Activated CD8-positive, alpha-beta memory T cell treated with anti-CD3 and anti-CD28 coated beads for 1 hour (primary cell): ENCODE results near the gene ITPR2.
"Not testable (repeated sequence)": the region's sequence is repeated elsewhere in the genome, so short reads cannot be mapped to it uniquely, and the experiment has no call there.

Source experiments
- DNase-seq, 2 donors: peaks; one replicate each; pipeline ENCODE4 v3.0.0-alpha.2; 2020; ENCODE audit warnings: low read depth in 1 of 2; ENCODE audit errors: extremely low read depth in 1 of 2

The ITPR2 gene

DNA sequence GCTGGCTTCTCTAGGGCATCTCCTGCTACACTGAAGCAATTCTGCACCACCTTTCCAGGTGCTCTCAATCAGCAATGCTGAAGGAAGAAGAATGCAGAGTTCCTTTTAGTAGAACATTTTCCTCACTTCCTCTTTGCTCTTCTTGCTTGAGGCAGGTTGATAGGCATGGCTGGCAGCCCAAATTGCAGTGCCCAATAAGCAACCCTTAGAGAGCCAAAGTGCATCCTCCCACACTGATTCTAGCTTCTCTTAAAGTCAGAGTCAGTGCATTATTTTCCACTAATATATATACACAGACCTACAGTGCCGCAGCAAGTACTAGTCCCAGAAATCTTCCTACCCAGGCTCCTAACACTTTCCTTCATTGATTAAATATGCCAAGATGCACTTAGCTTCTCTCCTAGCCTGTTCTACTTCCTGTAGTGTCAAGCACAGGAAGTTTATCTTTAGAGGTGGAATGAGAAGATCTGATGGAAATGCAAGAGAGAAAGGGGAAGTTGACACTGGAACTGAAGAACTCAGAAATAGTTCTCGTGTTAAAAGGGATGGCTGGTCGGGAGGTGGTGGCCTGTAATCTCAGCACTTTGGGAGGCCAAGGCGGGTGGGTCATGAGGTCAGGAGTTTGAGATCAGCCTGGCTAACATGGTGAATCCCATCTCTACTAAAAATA is 504.9 kb downstream of the ITPR2 start:
- DNase-seq = no peak

DNA sequence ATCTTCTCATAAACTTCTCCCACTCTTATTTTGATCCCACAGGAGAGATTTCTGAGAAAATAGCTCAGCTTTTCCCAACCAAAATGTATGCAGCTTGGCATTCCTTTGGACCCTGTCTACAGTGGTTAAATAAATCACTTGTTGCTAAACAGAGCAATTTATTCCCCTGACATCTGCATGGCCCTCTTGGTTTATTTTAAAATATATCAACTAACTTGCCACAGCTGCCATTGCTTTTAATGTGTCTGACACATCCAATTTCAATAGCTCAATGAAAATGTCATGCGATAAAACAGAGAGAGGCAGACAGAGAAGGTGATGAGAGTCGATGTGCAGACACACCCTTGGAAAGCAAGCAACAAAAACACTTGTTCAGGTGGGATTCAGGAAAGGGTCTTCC is 509.3 kb downstream of the ITPR2 start:
- DNase-seq = no peak

DNA sequence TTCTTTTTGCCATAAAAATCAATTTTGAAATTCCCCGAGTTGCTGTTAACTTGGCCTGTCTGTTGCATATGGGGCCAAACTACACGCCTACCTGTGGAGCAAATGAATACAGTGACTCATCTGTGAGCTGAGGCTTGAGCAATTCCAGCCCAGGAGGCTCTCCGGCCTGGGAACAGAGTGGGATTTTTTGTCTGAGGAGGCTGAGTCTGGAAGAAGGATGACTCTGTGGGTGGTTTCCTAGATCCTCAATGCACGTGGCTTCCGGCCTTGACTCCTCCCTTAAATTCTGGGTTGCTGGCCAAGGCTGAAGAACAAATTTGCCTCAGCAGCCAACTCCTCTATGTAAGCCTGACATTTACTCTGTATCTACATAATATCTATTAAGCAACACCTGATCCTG is 513.5 kb downstream of the ITPR2 start:
- DNase-seq = no peak

DNA sequence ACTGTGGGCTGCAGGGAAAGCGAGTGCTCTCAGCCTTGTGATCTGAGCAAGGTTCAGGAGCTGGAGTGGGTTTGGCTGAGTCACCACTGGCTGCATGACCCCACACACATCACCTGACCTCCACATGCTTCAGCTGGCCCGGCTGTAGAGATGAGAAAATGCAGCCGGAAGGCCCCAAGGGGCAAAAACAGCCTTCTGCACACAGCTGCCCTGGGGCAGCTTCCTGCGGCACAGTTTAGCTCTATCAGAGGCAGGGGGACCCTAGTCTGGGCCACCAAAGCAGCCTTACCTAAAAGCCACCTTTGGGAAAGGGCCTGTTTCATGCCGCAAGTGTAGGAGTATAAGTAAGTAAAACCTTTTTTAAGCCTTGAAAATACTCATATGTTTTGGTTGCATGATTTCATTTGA is 514.3 kb downstream of the ITPR2 start:
- DNase-seq = no peak

DNA sequence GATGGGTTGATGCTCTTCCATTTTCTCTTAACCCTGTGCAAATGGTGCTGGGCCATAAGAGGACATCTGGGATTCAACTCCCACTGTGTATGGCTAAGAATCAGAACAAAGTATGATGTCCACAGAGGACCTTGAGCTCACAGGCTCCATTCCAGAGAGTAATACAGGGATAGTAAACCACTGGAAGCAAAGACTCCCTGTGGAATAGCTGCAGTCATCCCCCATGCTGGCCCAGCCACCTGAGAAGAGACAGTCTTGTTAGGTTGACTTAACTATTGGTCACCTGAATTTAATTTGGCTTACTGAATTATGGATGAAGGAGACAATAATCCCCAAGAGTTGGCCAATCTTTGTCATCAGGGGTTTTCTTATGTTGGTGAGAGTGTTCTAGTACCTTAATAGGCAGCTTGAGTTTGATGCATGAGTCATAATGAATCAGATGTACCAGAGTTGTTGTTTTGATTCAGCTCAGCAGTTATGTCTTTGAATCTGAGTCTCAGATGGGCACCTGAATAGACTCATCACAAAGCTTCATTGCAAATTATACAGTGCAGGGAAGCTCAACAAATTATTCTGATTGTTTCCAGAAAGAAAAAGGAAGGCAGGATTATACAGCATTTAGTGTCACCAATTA is 514.9 kb downstream of the ITPR2 start:
- no peak for DNase-seq

DNA sequence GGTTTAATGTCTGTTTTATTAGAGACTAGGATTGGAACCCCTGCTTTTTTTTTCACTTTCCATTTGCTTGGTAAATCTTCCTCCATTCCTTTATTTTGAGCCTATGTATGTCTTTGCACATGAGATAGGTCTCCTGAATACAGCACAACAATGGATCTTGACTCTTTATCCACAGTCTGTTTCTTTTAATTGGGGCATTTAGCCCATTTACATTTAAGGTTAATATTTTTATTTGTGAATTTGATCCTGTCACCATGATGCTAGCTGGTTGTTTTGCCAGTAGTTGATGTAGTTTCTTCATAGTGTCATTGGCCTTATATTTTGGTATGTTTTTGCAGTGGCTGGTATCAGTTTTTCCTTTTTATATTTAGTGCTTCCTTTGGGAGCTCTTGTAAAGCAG is 518.9 kb downstream of the ITPR2 start:
- not testable (repeated sequence) for DNase-seq

DNA sequence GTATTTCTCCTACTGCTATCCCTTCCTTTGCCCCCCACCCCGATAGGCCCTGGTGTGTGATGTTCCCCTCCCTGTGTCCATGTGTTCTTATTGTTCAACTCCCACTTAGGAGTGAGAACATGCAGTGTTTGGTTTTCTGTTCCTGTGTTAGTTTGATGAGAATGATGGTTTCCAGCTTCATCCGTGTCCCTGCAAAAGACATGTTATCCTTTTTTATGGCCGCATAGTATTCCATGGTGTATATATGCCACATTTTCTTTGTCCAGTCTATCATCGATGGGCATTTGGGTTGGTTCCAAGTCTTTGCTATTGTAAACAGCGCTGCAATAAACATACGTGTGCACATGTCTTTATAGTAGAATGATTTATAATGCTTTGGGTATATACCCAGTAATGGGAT is 522.5 kb downstream of the ITPR2 start:
- not testable (repeated sequence) for DNase-seq

DNA sequence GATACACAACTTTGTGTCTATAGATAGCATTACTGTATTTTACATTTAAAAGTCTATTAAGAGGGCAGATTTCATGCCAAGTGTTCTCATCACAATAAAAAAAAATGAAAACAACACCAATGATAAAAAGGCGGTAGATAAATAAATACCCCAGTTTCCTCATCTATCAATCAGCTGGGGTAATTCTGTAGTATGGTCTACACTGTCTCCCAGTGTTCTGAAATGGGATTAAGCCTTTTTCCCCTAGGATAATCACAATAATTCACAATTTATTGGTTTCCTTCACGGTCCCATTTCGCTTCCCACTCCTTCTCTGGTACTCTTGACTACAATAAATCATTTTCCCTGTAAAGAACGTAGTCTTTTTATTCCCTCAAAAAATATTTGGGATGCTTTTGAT is 523.4 kb downstream of the ITPR2 start:
- DNase-seq = no peak

DNA sequence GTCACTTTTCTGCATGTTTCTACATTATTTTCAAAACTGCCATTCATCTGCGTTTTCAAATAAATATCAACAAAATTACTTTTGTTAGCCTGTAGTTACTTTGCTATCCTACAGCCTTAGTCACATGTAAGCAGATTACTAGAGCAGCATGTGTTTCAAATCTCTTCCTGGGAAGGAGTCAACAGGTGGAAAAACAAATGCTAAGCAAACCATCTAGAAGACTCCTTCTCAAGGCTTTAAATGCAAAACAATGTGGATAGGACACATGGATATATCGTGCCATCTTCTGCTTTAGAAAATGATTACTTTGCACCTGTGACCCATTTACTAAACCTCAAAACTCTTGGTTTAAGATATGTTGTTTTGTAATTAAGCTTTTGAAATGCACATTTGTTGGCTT is 528.7 kb downstream of the ITPR2 start:
- no peak for DNase-seq

DNA sequence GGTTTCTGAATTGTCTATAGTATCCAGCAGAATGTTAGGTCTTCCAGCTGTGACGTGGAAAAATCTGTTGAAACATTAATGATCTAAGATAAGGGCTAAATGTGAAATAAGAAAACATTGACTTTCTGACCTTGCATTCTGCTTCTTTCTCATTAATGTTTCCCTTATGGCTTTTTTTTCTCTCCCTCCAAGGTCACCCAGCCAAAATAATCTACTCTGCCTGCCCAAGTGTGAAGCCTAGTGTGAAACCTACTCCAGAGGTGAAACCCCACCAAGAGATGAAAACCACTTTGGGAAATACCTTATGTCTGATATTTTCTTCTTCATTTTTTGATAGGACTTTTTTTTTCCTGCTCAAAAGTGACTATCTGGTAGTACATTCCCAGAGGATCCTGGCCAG is 529.6 kb downstream of the ITPR2 start:
- DNase-seq = no peak

DNA sequence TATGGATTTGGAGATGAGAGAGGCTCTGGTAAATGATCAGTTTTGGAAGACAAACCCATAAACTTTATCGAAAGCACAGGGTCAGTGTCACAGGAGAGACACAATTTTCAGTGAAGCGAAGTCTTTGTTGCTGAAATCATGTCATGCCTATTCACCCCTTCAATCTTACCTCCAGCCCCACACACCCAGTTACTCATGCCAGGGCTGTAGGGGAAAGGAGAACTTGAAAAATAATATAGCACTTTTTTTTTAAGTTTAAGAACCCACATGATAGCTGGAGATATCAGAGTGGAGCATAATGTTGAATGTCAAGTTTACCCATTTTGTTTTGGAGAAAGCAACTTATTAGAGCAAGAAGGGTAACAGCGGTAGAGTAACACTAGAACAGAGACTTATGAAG is 530.2 kb downstream of the ITPR2 start:
- DNase-seq = no peak

DNA sequence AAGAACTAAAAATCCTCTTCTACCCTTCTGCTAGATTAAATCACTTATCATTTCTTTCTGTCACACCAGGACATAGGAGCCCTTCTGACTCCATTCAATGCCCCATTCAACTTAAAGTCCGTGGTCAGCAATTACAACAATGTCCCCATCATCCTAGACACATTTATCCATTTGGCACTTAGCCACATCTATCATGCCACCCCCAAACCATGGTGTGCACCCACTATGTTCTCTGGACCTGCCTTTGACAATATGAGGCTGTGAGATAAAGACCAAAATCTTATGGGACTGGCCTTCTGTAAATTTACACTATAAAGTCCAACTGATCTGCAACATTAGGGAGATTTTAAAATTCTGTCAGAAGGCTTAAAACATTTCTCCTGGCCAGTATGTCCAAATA is 533.2 kb downstream of the ITPR2 start:
- no peak for DNase-seq

DNA sequence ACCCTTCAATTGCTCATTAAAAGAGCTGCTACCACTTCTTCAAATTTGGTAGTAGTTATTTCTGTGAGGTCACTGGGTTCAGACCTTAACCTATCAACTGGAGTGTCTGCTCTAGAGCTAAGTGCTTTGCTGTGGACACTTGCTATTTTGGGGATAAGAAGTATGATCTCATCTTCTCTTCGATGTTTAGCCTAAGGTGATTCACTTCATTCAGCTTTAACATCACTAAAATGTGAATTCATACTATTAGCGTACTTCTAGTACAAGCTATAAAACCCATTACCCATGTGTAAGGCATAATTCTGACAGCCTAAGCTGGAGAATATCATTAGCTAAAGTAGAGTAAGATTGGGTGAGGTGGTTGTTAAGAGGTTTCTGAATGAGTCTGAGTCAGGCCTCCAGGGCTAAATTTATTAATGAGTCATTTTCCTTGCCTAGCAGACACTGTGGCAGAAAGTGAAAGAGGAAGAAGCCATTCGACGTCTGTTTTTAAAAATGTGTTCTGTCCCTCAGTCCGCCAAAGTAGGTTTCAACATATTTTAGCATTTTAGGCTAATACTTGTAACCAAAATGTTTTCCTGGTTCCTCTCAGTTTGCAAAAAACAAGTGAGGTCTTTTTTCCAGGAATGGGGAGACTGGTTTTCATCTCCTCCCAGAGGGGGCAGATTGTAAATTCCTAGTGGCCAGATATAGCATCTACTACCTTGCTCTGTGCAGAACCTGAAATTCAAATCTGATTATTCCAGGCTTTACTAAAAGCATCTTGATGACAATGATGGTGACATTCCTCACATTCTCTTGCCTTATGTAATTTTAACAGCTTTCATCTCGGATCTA is 534.0 kb downstream of the ITPR2 start:
- DNase-seq = no peak

DNA sequence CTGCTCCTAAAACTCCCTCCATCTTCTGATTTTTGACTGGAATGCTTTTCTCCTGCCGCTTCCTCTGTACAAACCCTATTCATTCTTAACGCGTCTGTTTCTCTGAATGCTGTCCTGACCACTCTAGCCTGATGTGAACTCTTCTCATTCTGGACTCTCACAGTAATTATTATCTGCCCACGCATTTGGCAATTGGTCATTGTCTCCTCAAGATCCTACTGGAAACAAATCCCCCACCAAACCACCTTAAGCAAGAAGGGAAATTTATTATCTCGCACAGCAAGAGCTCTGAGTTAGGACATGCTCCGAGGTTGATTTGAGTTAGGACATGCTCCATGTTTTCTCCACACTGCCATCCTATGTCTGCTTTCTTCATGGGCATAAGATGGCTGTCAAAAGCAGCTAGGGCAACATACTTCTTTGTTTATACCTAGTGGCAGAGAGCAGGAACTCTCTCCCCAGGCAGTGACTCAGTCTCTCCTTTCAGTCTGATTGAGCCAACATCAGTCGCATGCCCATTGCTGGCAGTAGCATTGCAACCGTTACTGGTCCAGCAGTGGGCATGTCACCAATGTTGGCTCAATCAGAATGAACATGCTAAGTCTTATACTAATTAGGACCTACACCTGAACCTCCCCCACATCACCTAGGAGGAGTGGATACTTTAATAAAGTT is 535.5 kb downstream of the ITPR2 start:
- DNase-seq = no peak

DNA sequence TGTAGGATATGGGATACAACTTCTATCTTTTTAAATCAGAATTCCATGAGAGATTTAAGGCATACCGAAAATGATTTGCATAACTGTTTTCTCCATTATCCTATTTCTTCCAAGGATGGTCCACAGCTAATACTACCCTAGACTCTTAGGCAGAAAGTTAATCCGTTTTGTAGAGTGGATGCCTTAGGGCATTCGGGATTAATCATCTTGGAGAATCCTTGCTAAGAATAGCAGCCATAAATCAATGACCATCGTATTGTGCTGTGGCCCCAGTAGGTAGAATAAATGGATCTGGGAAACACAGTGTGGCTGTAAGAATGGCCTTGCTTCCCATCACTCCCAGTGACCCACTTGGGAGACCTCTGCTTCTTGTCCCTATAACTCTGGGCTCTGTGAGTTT is 538.0 kb downstream of the ITPR2 start:
- DNase-seq = no peak

DNA sequence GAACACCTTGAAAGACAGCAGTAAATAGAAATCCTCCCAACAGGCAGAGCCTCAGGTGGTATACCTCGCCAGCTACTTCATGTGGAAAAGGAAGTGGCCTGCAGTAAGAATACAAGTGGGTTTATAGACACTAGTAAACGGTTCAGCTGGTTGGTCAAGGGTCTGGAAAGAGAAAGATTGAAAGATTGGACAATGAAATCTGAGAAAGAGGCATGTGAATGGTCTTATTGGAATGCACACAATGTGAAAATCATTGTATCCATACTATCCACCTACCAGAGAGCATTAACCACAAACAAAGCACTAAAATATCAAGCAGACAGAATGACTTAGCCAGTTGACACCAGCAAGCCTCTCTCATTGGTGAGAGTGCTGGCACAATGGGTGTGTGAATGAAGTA is 539.4 kb downstream of the ITPR2 start:
- DNase-seq = no peak

DNA sequence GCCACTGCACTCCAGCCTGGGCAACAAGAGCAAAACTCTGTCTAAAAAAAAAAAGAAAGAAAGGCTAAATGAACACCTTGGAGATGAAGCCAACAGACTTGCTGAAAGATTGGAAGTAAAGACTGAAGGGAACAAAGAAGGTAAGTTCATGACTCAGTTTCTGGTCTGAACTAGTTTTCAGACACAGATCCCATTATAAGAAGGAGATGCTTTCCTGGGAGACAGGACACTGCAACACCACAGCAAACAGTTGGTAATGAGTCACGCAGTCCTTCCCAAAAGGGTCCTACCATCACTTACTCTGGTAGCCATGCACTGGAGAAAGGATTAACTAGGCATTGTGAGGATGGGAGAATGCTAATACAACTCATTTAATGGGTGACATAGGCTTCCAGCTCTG is 540.4 kb downstream of the ITPR2 start:
- DNase-seq = no peak

DNA sequence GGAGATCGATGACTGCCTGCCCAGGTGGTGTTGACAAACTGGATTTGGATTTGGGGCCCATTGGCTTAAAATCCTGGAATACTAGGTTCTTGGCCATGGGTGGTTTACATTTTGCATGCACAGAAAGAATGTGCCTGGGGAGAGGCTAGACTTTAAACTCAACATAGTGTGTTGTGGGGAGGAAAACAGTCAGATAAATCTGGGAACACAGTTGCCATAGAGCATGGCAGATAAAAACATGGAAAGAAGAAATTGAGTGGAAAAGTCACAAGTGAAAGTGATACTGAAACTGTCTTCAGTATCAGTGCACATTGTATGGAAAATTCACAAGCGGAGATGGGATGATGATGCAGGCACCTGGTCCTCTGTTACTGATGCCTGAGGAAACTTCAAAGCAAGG is 542.4 kb downstream of the ITPR2 start:
- DNase-seq = no peak

DNA sequence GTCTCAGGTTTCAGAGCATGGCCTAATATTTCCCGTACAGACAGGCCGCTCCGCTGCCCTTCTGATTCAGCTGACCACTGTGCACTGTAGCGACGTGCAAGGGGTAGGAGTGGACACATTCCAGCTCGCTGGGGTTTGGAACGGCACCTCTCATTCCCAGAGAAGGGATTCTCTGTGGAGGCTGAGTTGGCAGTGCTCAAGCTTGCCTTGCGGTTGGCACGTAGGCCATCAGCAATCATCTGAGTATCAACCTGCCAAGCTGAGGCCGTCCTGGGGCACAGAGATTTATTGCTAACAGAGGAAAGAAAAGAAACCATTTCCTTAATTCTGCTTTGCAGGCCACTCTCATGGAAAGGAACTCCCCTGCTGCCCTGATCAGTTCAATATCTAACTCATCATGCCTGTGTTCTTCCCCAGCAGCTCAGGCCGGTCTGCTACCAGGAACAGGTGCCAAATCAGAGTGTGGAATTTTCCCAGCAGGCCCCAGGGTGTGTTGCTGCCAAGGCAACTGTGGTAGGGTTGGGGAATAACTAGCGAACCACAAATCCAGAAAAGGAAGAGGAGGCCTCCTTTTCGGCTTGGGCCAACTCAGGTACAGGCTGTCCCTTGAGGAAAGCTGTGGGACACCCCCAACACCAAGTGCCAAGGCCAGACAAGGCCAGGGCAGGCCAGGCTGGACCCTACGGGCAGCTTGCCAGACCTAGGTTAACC is 545.2 kb downstream of the ITPR2 start:
- DNase-seq = no peak
